ENCODE results near the gene KIRREL3.
"Not testable (repeated sequence)": the region's sequence is repeated elsewhere in the genome, so short reads cannot be mapped to it uniquely, and the experiment has no call there.

Gene KIRREL3

GRCh38 chr11:126956635-126957034 lies 43.9 kb downstream of the KIRREL3 start:
- H3K79me2 ChIP-seq (ENCODE audit: control insufficient read depth, insufficient read depth, low read length, unreplicated experiment), result peaks cover 3% of the 10 kb centered on the region
- no peaks in the 10 kb centered on the region for H3K27me3 ChIP-seq (ENCODE audit: insufficient read depth, low read length)
- H3K36me3 ChIP-seq (ENCODE audit: insufficient read depth, low read length), result no peaks in the 10 kb centered on the region
- no peak overlapping the region for H3K4me3 ChIP-seq (ENCODE audit: low read depth, low read length)
- no peak overlapping the region for H3K27ac ChIP-seq (ENCODE audit: low read depth, low read length)
- H3K4me1 ChIP-seq (ENCODE audit: control insufficient read depth, insufficient read depth, low read length, unreplicated experiment), result no peaks in the 10 kb centered on the region
- H2AFZ ChIP-seq (ENCODE audit: low read length, unreplicated experiment), result no peak overlapping the region

- not testable (repeated sequence) for H3K79me2 ChIP-seq (ENCODE audit: control insufficient read depth, insufficient read depth, low read length, unreplicated experiment); H3K4me1 ChIP-seq (ENCODE audit: control insufficient read depth, insufficient read depth, low read length, unreplicated experiment); H3K27me3 ChIP-seq (ENCODE audit: insufficient read depth, low read length); H3K27ac ChIP-seq (ENCODE audit: low read depth, low read length); H3K36me3 ChIP-seq (ENCODE audit: insufficient read depth, low read length); H2AFZ ChIP-seq (ENCODE audit: low read length, unreplicated experiment); H3K4me3 ChIP-seq (ENCODE audit: low read depth, low read length)
Measured at GRCh38 chr11:126952533-126952932, 48.0 kb downstream of the KIRREL3 start.

DNA sequence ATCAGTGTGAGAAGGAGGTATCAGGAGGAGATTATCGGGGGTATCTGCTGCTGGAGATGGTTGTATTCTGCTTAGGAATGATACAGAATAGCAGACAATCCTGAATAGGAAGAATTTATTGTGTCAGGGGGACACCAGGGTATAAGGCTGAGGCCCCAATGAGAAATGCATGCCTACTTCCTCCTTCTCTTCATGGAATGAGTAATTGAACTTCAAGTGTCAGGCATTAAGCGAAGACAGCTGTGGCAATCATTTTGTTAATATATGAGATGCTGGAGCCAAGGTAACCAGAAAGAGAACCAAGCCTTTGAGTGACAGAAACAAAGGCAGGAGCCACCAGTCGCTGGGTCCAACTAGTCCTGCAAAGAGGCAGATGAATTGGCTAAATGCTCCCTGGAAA lies 49.1 kb downstream of the KIRREL3 start:
- Histone ChIP-seq H3K4me1 (ENCODE audit: control insufficient read depth, insufficient read depth, low read length, unreplicated experiment) (no peaks in the 10 kb centered on the region), H3K79me2 (ENCODE audit: control insufficient read depth, insufficient read depth, low read length, unreplicated experiment) (no peaks in the 10 kb centered on the region), H2AFZ (ENCODE audit: low read length, unreplicated experiment) (no peak overlapping the region), H3K27me3 (ENCODE audit: insufficient read depth, low read length) (no peaks in the 10 kb centered on the region), H3K27ac (ENCODE audit: low read depth, low read length) (no peak overlapping the region), H3K36me3 (ENCODE audit: insufficient read depth, low read length) (no peaks in the 10 kb centered on the region), H3K4me3 (ENCODE audit: low read depth, low read length) (no peak overlapping the region)

GRCh38 chr11:126949066-126949891 lies 51.3 kb downstream of the KIRREL3 start:
- no peak overlapping the region for H2AFZ ChIP-seq (ENCODE audit: low read length, unreplicated experiment)
- H3K4me3 ChIP-seq (ENCODE audit: low read depth, low read length), result no peak overlapping the region
- H3K4me1 ChIP-seq (ENCODE audit: control insufficient read depth, insufficient read depth, low read length, unreplicated experiment), result no peaks in the 10 kb centered on the region
- no peaks in the 10 kb centered on the region for H3K27me3 ChIP-seq (ENCODE audit: insufficient read depth, low read length)
- no peak overlapping the region for H3K27ac ChIP-seq (ENCODE audit: low read depth, low read length)
- H3K36me3 ChIP-seq (ENCODE audit: insufficient read depth, low read length), result no peaks in the 10 kb centered on the region
- H3K79me2 ChIP-seq (ENCODE audit: control insufficient read depth, insufficient read depth, low read length, unreplicated experiment), result no peaks in the 10 kb centered on the region

GRCh38 chr11:126948563-126948962 lies 52.0 kb downstream of the KIRREL3 start:
- H3K4me1 ChIP-seq (ENCODE audit: control insufficient read depth, insufficient read depth, low read length, unreplicated experiment), result no peaks in the 10 kb centered on the region
- no peaks in the 10 kb centered on the region for H3K79me2 ChIP-seq (ENCODE audit: control insufficient read depth, insufficient read depth, low read length, unreplicated experiment)
- H2AFZ ChIP-seq (ENCODE audit: low read length, unreplicated experiment), result no peak overlapping the region
- no peaks in the 10 kb centered on the region for H3K27me3 ChIP-seq (ENCODE audit: insufficient read depth, low read length)
- H3K4me3 ChIP-seq (ENCODE audit: low read depth, low read length), result no peak overlapping the region
- H3K27ac ChIP-seq (ENCODE audit: low read depth, low read length), result no peak overlapping the region
- H3K36me3 ChIP-seq (ENCODE audit: insufficient read depth, low read length), result no peaks in the 10 kb centered on the region

DNA sequence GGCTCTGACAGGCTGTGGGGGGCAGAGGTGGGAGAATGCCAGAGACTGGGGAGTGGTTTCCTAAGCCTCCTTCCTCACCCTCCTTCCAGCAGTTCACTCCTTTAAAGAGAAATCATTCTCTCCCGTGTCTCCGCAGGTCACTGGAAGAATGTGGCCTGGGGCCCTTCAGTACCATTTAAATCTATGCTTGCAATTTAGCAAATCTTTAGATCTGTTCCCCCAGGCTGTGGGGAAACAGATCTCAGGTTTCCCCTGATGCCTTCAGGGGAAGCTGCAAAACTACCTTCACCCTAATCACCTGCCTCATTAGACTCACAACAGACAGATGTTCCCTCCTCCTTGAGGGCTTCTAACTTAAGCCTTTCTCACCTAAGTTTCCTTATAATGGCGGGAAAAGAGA lies 55.3 kb downstream of the KIRREL3 start:
- Histone ChIP-seq H3K4me3 (ENCODE audit: low read depth, low read length) (no peak overlapping the region), H3K27me3 (ENCODE audit: insufficient read depth, low read length) (no peaks in the 10 kb centered on the region), H3K79me2 (ENCODE audit: control insufficient read depth, insufficient read depth, low read length, unreplicated experiment) (no peaks in the 10 kb centered on the region)

GRCh38 chr11:126943316-126943715 lies 57.3 kb downstream of the KIRREL3 start:
- Histone ChIP-seq H3K27me3 (ENCODE audit: insufficient read depth, low read length) (no peaks in the 10 kb centered on the region), H3K36me3 (ENCODE audit: insufficient read depth, low read length) (no peaks in the 10 kb centered on the region), H3K4me1 (ENCODE audit: control insufficient read depth, insufficient read depth, low read length, unreplicated experiment) (no peaks in the 10 kb centered on the region), H3K4me3 (ENCODE audit: low read depth, low read length) (no peak overlapping the region), H3K79me2 (ENCODE audit: control insufficient read depth, insufficient read depth, low read length, unreplicated experiment) (no peaks in the 10 kb centered on the region), H2AFZ (ENCODE audit: low read length, unreplicated experiment) (no peak overlapping the region), H3K27ac (ENCODE audit: low read depth, low read length) (no peak overlapping the region)

More for the DNA sequence above, 55.3 kb downstream of the KIRREL3 start:
- H3K27ac ChIP-seq (ENCODE audit: low read depth, low read length), result no peak overlapping the region
- H3K36me3 ChIP-seq (ENCODE audit: insufficient read depth, low read length), result no peaks in the 10 kb centered on the region
- no peaks in the 10 kb centered on the region for H3K4me1 ChIP-seq (ENCODE audit: control insufficient read depth, insufficient read depth, low read length, unreplicated experiment)
- H2AFZ ChIP-seq (ENCODE audit: low read length, unreplicated experiment), result no peak overlapping the region

DNA sequence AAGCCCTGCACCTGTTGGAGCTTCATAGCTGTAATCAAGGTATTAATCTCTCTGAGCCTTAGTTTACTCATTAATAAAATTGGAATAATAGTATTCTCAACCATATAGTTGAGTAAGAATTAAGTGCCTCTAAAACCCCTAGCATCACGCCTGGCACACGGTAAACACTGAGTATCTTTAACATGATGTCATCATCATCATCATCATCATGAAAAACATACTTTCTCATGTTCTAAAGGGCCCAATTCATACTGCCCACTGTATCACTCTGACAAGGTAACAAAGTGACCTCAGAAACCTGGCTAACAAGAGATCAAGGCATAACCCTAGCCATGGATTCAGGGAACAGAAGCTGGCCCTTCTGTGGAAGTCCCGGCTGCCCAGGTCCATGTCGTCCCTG lies 58.4 kb downstream of the KIRREL3 start:
- Histone ChIP-seq H2AFZ (ENCODE audit: low read length, unreplicated experiment) (no peak overlapping the region), H3K36me3 (ENCODE audit: insufficient read depth, low read length) (no peaks in the 10 kb centered on the region), H3K4me3 (ENCODE audit: low read depth, low read length) (no peak overlapping the region), H3K27ac (ENCODE audit: low read depth, low read length) (no peak overlapping the region), H3K27me3 (ENCODE audit: insufficient read depth, low read length) (no peaks in the 10 kb centered on the region), H3K79me2 (ENCODE audit: control insufficient read depth, insufficient read depth, low read length, unreplicated experiment) (no peaks in the 10 kb centered on the region), H3K4me1 (ENCODE audit: control insufficient read depth, insufficient read depth, low read length, unreplicated experiment) (no peaks in the 10 kb centered on the region)

GRCh38 chr11:126939552-126939951 lies 61.0 kb downstream of the KIRREL3 start:
- Histone ChIP-seq H2AFZ (ENCODE audit: low read length, unreplicated experiment) (no peak overlapping the region), H3K27me3 (ENCODE audit: insufficient read depth, low read length) (no peaks in the 10 kb centered on the region), H3K4me3 (ENCODE audit: low read depth, low read length) (no peak overlapping the region), H3K36me3 (ENCODE audit: insufficient read depth, low read length) (no peaks in the 10 kb centered on the region), H3K4me1 (ENCODE audit: control insufficient read depth, insufficient read depth, low read length, unreplicated experiment) (no peaks in the 10 kb centered on the region), H3K27ac (ENCODE audit: low read depth, low read length) (no peak overlapping the region), H3K79me2 (ENCODE audit: control insufficient read depth, insufficient read depth, low read length, unreplicated experiment) (no peaks in the 10 kb centered on the region)

- Histone ChIP-seq H2AFZ (ENCODE audit: low read length, unreplicated experiment) (no peak overlapping the region), H3K36me3 (ENCODE audit: insufficient read depth, low read length) (no peaks in the 10 kb centered on the region), H3K27ac (ENCODE audit: low read depth, low read length) (no peak overlapping the region), H3K27me3 (ENCODE audit: insufficient read depth, low read length) (no peaks in the 10 kb centered on the region), H3K4me1 (ENCODE audit: control insufficient read depth, insufficient read depth, low read length, unreplicated experiment) (no peaks in the 10 kb centered on the region), H3K4me3 (ENCODE audit: low read depth, low read length) (no peak overlapping the region), H3K79me2 (ENCODE audit: control insufficient read depth, insufficient read depth, low read length, unreplicated experiment) (no peaks in the 10 kb centered on the region)
Measured at GRCh38 chr11:126938718-126939117, 61.9 kb downstream of the KIRREL3 start.

DNA sequence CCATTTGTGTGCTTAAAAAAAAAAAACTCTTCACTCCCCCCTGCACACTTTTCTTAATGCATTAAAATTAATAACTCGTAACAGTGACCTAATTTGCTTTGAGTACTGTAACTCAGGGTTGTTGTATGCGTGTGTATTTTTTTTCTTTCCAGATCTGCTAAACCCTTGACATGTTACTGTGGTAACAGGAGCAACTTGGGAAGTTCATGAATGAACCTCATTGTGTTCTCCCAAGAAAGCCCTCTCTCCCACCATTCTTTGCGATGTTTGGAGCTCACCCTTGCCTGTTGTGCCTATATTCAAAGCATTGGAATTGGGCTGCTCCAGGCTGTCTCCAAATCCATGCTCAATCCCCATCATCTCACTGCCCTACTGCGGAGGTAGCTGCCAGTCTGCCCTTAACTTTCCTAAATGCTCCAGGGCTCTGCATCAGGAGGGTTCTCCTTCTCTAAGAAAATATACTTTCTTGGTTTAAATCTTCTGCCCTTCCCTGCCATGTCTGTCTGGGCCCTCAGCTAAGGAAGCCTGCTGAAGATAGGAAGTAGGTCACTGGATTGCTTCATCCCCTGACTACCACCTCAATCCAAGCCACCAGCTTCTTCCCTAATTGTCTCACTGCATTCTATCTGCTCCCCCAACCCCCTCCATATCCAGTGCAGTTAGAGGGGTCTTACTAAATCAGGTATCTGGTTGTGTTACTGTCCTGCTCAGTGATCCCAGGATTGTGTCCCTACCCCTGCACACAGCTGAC lies 70.3 kb downstream of the KIRREL3 start:
- Histone ChIP-seq H3K4me1 (ENCODE audit: control insufficient read depth, insufficient read depth, low read length, unreplicated experiment) (no peaks in the 10 kb centered on the region), H3K27ac (ENCODE audit: low read depth, low read length) (no peak overlapping the region), H3K4me3 (ENCODE audit: low read depth, low read length) (no peak overlapping the region), H2AFZ (ENCODE audit: low read length, unreplicated experiment) (no peak overlapping the region), H3K36me3 (ENCODE audit: insufficient read depth, low read length) (no peaks in the 10 kb centered on the region), H3K27me3 (ENCODE audit: insufficient read depth, low read length) (no peaks in the 10 kb centered on the region), H3K79me2 (ENCODE audit: control insufficient read depth, insufficient read depth, low read length, unreplicated experiment) (no peaks in the 10 kb centered on the region)

All from ACC112 (cell line).